ENCODE results near the gene GAS1. TPM values are rescaled to one million over a fixed set of nuclear protein-coding genes. Genes with fewer than 3 reads are reported as not detected.

The GAS1 gene
- total RNA-seq, 2 donors from 2014 or later, result 4.8 to 6.7 TPM

DNA sequence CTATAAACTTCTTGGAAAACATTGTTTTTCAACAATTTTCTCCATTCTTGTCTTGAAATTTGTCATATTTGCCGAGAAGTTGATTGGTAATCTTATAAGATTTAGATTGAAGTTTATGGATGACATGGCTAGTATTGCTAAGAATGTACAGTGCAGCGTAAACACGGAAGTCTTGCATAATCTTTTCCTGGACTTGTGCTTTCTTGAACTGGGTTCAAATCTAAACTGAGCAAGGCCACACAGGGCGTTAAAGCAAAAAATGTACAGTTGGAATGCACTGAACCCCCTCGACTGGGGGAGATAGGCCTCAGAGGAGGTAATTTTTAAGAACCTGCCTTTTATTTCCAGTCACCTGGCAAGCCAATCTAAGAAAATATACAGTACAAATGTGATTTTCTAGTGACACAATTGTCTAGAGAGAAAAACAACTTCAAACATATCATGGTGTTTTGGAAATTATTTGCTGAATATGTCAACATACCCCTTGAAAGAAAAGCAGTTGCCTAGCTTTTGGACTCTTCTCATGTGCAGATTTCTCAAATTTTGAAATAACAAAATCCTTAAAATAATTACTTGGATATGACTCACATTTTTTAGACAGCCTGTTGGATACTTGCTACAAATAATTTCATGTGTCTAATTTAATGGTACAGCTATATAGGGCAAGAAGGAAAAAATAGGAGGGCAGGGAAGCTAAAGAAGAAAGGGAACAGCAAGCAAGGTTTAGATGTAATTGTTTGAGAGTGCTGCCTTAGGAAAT, 18.5 kb upstream of the GAS1 start:
- Mint-ChIP-seq H3K4me3 (no peak overlapping the region), H3K36me3 (ENCODE audit: low read depth) (no peaks in the 10 kb centered on the region), H3K9me3 (no peaks in the 10 kb centered on the region), H3K27me3 (ENCODE audit: insufficient read depth) (peaks cover 4% of the 10 kb centered on the region), H3K27ac (no peak overlapping the region), H3K4me1 (no peaks in the 10 kb centered on the region)
- DNase-seq, result no peak
- Histone ChIP-seq H3K9me3 (ENCODE audit: control insufficient read depth, low read length) (no peaks in the 10 kb centered on the region), H3K36me3 (ENCODE audit: control insufficient read depth, insufficient read depth, low read length) (no peaks in the 10 kb centered on the region), H3K4me1 (ENCODE audit: control insufficient read depth, insufficient read depth, low read length) (no peaks in the 10 kb centered on the region), H3K4me3 (ENCODE audit: low read length) (no peak overlapping the region), H3K27me3 (ENCODE audit: control insufficient read depth, insufficient read depth, low read length, poor library complexity, severe bottlenecking) (no peaks in the 10 kb centered on the region), H3K27ac (ENCODE audit: low read depth, low read length) (no peak overlapping the region), H3K9ac (ENCODE audit: extremely low read depth, low read length, poor library complexity, severe bottlenecking) (no peak overlapping the region)
- TF ChIP-seq CTCF (conservative IDR thresholded peaks at IDR 0.05), result no peak
- 85 to 96% methylated on average over 4 to 5 of the region's 5 CpGs for WGBS, 2 experiments (ENCODE audit: insufficient coverage in 1 of 2, insufficient read length in 1 of 2)

DNA sequence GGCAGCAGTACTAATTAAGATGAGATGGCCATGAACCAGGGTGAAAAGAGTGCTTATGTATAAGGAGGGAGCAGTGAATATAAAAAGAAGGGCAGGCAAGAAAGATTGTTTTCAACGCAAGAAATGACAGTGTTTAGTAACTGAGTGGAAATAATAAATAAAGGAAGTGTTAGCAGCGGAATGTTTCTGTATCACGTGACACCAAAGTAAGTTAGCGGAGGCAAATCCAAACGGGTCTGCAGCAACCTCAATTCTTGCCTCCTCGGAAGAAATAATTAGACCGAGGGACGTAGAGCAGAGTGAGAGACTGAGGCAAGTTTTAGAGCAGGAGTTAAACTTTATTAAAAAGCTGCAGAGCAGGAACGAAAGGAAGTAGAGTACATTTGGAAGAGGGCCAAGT, 15.4 kb upstream of the GAS1 start:
- no peak overlapping the region for H3K9ac ChIP-seq (ENCODE audit: extremely low read depth, low read length, poor library complexity, severe bottlenecking)
- H3K27me3 Mint-ChIP-seq (ENCODE audit: insufficient read depth), result peaks cover 10% of the 10 kb centered on the region
- H3K4me1 Mint-ChIP-seq, result no peaks in the 10 kb centered on the region
- H3K4me1 ChIP-seq (ENCODE audit: control insufficient read depth, insufficient read depth, low read length), result no peaks in the 10 kb centered on the region
- H3K4me3 Mint-ChIP-seq, result no peak overlapping the region
- no peaks in the 10 kb centered on the region for H3K36me3 Mint-ChIP-seq (ENCODE audit: low read depth)
- H3K27ac Mint-ChIP-seq, result no peak overlapping the region
- H3K27me3 ChIP-seq (ENCODE audit: control insufficient read depth, insufficient read depth, low read length, poor library complexity, severe bottlenecking), result peaks cover 6% of the 10 kb centered on the region
- H3K27ac ChIP-seq (ENCODE audit: low read depth, low read length), result no peak overlapping the region
- no peak for DNase-seq
- no peaks in the 10 kb centered on the region for H3K9me3 ChIP-seq (ENCODE audit: control insufficient read depth, low read length)
- no peak overlapping the region for H3K4me3 ChIP-seq (ENCODE audit: low read length)
- WGBS, 2 experiments (ENCODE audit: insufficient coverage in 1 of 2, insufficient read length in 1 of 2), result 93 to 95% methylated on average over 7 to 9 of the region's 9 CpGs
- TF ChIP-seq CTCF (conservative IDR thresholded peaks at IDR 0.05), result no peak
- H3K9me3 Mint-ChIP-seq, result no peaks in the 10 kb centered on the region
- no peaks in the 10 kb centered on the region for H3K36me3 ChIP-seq (ENCODE audit: control insufficient read depth, insufficient read depth, low read length)

DNA sequence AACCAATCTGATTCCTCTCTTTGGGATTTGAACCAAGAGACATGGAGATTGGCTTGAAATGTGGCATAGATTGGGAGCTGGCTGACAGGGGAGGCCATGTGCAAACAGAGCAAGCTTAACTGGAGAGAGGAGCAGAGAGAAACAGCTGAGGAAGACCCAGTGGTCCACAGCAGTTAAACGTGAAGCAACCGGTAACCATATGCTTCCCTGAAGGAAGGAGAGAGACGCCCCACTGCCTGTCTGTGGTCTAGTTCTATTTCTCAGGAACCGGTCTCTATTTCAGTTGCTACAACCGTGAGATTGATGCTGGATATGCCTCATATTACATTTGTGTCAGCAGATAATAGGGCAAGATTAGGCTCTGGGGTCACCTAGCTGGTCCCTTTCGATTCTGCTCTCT, 13.6 kb upstream of the GAS1 start:
- H3K27ac Mint-ChIP-seq, result no peak overlapping the region
- Histone ChIP-seq H3K27ac (ENCODE audit: low read depth, low read length) (no peak overlapping the region), H3K4me1 (ENCODE audit: control insufficient read depth, insufficient read depth, low read length) (no peaks in the 10 kb centered on the region), H3K36me3 (ENCODE audit: control insufficient read depth, insufficient read depth, low read length) (no peaks in the 10 kb centered on the region), H3K4me3 (ENCODE audit: low read length) (no peak overlapping the region), H3K9me3 (ENCODE audit: control insufficient read depth, low read length) (no peaks in the 10 kb centered on the region), H3K9ac (ENCODE audit: extremely low read depth, low read length, poor library complexity, severe bottlenecking) (no peak overlapping the region), H3K27me3 (ENCODE audit: control insufficient read depth, insufficient read depth, low read length, poor library complexity, severe bottlenecking) (peaks cover 6% of the 10 kb centered on the region)
- no peak for DNase-seq
- no peaks in the 10 kb centered on the region for H3K36me3 Mint-ChIP-seq (ENCODE audit: low read depth)
- peaks cover 10% of the 10 kb centered on the region for H3K27me3 Mint-ChIP-seq (ENCODE audit: insufficient read depth)
- no peak for TF ChIP-seq CTCF (conservative IDR thresholded peaks at IDR 0.05)
- 92% methylated on average over 2 to 6 of the region's 6 CpGs for WGBS, 2 experiments (ENCODE audit: insufficient coverage in 1 of 2, insufficient read length in 1 of 2)
- H3K4me3 Mint-ChIP-seq, result no peak overlapping the region
- H3K9me3 Mint-ChIP-seq, result no peaks in the 10 kb centered on the region
- H3K4me1 Mint-ChIP-seq, result no peaks in the 10 kb centered on the region
